Retina (tissue), 1 donor: ENCODE measurements around the gene CGB8.
"Not testable (repeated sequence)": the region's sequence is repeated elsewhere in the genome, so short reads cannot be mapped to it uniquely, and the experiment has no call there.

Experiments used
- DNase-seq: peaks from one replicate; pipeline ENCODE4 v3.0.0-alpha.2; 2016

The CGB8 gene

DNA sequence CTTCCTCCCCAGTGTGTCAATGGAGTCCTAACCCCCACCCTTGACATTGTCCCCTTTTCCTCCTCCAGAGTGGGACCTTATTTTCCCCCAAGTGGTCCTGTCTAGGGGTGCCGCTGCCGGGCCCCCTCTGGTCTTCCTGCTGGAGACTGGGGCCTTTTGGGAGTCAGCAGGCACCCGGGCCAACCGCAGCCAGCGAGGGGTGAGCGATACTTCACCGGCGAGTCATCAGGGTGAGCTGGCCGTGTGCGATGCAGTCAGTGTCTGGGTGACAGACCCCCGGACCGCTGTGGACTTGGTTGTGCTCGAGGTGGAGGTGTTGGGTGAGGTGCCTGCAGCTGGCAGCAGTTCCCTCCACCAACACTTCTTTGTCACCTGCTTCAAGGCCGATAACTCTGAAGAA, 19.2 kb downstream of the CGB8 start:
- DNase-seq, result not testable (repeated sequence)

GRCh38 chr19:49028686-49029085, 20.2 kb downstream of the CGB8 start:
- not testable (repeated sequence) for DNase-seq

GRCh38 chr19:49025599-49025998, 23.3 kb downstream of the CGB8 start:
- DNase-seq, result not testable (repeated sequence)

DNA sequence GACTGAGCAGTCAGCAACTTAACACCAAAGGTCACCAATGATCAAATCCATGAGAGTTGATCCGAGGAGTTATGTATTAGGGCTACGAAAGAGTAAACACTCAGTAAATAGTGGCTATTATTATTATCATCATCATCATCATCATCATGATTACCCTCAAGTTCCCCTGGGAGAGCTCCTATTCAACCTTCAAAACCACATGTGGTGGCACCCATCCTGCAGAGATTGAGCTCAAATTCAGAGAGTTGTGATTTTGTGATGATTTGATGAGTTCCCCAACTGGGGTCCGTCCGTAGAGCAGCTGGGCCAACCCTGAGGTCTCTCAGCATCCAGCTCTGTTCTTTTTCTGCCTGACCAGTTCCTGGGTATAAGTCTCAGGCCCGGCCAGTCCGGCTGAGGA, 23.8 kb downstream of the CGB8 start:
- DNase-seq, result not testable (repeated sequence)

GRCh38 chr19:49024233-49024632, 24.7 kb downstream of the CGB8 start, which contains the start of gene CGB3:
CGB3 (minus strand) TSS chr19:49024333; CDS start chr19:49023971, 362 bp downstream.
- not testable (repeated sequence) for DNase-seq

DNA sequence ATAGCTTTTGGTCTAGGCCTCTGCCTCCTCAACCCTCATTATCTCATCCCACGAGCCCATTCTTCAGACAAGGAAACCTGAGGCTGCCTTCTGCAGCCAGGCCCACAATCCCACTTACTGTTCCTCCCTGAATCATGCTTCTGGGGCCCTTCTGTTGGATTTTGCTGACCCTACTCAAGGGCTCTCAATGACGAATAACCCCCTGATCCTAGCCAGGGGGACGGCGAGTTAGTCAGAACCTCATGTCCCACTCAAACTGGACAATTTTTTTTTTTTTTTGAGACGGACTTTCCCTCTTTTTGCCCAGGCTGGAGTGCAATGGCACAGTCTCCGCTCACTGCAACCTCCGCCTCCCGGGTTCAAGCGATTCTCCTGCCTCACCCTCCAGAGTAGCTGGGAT, 26.8 kb downstream of the CGB8 start:
- no peak for DNase-seq

GRCh38 chr19:49020931-49021895, 27.7 kb downstream of the CGB8 start:
- no peak for DNase-seq

DNA sequence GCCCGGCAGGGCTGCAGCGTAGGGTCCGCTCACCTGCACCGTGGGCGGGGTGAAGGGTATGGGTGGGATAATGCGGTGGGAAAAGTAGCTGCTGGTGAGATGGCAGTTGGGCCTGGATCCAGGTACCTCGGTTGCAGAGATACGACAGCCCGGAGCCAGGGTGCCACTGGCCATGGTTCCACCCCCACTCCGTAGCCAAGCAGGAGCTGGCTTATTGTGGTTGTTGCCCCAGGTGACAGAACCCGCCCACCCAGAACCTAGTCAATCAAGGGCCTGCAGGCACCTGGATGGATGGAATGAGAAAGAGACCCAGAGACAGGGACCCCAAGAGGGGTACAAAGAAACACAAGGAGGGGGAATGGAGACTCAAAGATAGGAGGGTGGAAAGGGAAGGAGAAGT, 28.6 kb downstream of the CGB8 start:
- no peak for DNase-seq

DNA sequence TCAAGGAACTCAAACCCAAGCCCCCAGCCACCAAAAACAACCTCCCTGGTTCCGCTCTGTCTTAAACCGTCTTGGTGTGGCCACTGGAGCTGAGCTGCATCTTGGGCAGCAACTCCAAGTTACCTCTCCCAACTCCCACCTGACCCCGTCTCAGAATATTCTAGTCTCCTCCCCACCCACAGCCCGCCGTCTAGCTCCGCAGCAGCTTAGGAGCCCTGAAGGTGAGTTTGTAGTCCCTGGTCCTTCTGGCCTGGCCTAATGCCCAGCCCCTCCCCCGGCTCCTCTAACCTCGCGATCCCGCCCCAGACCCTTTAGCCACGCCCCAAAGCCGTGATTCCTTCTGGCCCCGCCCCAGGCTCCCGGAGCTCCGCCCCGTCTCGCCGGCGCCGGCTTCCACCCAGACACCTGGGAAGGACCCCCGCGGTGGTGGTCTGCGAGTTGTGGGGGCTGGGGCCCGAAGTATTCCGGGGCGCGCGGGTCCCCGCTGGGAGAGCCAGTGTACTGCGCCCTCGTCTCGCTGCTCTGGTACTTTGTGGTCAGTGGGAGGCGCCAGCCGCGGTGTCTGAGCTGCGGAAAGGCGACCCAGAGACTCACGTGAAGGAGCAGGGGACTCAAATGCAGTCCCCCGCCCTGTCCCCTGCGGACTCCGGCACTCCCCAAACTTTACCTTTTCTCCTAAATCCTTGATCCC, 29.5 kb downstream of the CGB8 start:
- peak; percentile 67 for DNase-seq

DNA sequence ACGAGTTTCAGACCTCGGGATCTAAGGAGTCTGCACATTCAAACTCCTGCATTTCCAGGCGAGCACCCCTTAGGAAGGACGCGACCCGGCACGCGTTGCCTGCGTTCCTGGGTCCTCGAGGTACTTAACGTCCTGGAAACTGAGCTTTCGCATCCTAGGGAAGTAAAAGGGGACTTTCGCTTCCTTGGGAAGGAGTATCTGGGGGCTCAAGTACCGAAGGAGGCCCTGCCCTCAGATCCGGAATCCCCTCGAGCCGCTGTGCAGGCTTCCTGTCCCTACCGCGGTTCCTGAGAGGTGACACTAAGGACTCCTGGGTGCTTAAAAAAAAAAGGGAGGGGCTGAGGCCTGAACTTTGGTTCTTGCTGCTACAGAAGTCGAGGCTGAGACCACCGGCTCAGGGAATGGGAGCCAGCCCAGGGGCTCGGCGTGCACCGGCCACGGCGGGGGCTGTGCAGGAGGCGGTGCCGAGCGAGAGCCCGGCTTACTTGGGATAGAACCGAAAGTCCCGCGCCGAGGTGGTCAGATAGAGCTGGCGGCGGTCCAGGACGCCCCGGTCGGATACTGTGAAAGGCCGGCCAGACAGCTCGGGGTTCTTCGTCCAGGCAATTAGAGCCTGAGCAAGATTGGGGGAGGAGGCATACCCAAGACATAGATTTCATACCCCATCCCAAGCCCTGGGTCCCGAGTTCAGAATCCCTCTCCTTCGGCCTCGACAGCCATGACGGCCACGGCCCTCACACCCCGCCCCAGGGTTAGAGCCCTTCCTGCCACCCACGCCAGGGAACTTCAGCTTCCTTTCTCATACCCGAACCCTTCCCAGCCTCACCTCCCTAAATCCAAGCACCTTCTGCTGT, 30.3 kb downstream of the CGB8 start:
- DNase-seq, result peak; percentile 54

- peak; percentile 65 for DNase-seq
Measured at GRCh38 chr19:49017666-49018351, 31.1 kb downstream of the CGB8 start.

GRCh38 chr19:49017041-49017665, 31.8 kb downstream of the CGB8 start, which contains the start of gene LHB:
LHB (minus strand) TSS chr19:49017091; CDS start chr19:49017081, 10 bp downstream.
- no peak for DNase-seq

DNA sequence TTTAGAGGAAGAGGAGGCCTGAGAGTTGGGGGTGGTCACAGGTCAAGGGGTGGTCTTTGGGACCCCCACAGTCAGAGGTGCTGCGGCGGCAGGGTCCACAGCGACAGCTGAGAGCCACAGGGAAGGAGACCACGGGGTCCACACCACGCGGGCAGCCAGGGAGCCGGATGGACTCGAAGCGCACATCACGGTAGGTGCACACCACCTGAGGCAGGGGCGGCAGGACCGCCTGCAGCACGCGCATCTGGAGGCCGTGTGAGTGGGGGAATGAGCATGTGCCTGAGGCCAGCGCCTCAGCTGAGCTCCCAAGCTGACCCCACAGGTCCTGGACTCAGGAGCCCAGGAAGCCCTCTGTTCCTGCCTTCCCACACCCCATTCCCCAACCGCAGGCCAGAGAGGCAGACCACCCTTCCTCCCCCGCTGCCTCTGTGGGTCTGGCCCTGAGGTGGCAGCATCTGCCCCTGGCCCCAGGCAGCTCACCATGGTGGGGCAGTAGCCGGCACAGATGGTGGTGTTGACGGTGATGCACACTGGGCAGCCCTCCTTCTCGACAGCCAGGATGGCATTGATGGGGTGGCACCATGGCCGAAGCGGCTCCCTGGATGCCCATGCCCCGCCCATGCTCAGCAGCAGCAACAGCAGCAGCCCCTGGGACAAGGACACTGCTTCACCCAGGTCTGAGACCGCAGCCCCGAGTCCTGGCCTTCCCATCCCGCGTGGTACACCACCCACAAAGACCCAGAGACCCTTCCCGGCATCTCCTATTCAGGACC, 32.7 kb downstream of the CGB8 start:
- no peak for DNase-seq

- no peak for DNase-seq
Measured at GRCh38 chr19:49014870-49015255, 34.0 kb downstream of the CGB8 start.

- no peak for DNase-seq
Measured at GRCh38 chr19:49014123-49014869, 34.6 kb downstream of the CGB8 start.

DNA sequence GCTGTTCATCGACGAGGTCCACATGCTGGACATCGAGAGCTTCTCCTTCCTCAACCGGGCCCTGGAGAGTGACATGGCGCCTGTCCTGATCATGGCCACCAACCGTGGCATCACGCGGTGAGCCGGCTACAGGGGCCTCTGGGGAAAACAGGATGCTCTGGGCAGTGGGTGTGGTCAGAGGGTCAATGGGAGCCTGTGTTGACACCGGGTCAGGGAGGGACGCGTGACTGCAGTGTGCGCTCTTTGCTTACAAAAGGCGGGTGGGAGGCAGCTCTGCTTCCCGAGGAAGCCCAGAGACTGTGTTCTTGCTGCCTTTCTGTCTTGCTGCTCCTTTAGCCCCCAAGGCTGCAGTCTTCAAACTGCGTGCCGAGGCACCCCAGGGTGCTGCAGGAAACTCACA, 37.7 kb downstream of the CGB8 start:
- no peak for DNase-seq

- DNase-seq, result no peak
Measured at GRCh38 chr19:49010453-49010852, 38.5 kb downstream of the CGB8 start.

DNA sequence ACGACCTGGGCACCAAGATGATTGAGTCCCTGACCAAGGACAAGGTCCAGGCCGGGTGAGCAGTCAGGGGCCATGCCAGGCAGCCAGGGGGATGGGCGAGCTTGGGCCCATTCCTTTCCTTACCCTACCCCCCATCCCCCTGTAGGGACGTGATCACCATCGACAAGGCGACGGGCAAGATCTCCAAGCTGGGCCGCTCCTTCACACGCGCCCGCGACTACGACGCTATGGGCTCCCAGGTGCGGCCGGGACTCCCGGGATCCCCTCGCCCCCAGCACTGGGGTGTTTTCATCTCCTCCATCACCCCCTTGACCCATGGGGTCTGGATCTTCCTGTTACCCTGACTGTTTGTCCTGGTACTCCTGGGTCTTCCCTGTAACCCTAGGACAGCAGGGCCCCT, 39.1 kb downstream of the CGB8 start:
- DNase-seq, result no peak

DNA sequence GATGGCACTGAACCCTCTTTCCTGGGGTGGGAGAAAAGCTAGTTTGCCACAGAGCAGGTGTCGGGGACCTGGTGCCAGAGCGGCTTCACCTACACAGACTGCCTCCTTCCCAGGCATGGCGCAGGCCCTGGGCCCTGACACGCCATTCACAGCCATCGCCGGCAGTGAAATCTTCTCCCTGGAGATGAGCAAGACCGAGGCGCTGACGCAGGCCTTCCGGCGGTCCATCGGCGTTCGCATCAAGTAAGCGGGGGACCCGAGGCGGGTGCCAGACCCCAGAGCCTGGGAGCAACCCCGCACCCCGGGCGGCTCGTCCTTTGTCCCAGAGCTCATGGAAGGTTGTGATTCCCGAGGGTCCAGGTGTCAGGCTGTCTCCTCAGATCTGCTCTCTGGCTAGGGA, 42.0 kb downstream of the CGB8 start:
- DNase-seq, result no peak

- DNase-seq, result no peak
Measured at GRCh38 chr19:49004964-49005614, 43.8 kb downstream of the CGB8 start.
